Neutrophil (primary cell): ENCODE measurements around the gene OPRD1.

Source experiments
- H3K27ac ChIP-seq: fragments of 200-600 bp; sonication (generic); 2 replicates; pipeline ENCODE4 v1.5.1; 2016; ENCODE audit warnings: mild to moderate bottlenecking, moderate library complexity
- H3K27me3 ChIP-seq: fragments of 200-600 bp; sonication (generic); 2 replicates; pipeline ENCODE4 v1.6.0; 2016; ENCODE audit warnings: mild to moderate bottlenecking
- H3K36me3 ChIP-seq: fragments of 200-600 bp; sonication (generic); 2 replicates; pipeline ENCODE4 v1.5.1; 2017
- H3K4me1 ChIP-seq, 2 experiments: fragments of 200-600 bp in 1 of 2; sonication (generic) in 1 of 2; 1 replicate in 1 of 2; 2 replicates in 1 of 2; pipeline versions ENCODE4 v1.5.1 to v1.6.1; 2013 to 2016; ENCODE audit warnings: low read depth in 1 of 2, low read length in 1 of 2, mild to moderate bottlenecking in 1 of 2, moderate library complexity in 1 of 2; ENCODE audit not compliant: control insufficient read depth in 1 of 2, insufficient read depth in 1 of 2
- H3K4me3 ChIP-seq, 2 experiments: fragments of 200-600 bp in 1 of 2; sonication (generic) in 1 of 2; 1 replicate in 1 of 2; 2 replicates in 1 of 2; pipeline ENCODE4 v1.5.1; 2013 to 2016; ENCODE audit warnings: low read depth in 1 of 2, low read length in 1 of 2, mild to moderate bottlenecking in 1 of 2, moderate library complexity in 1 of 2
- H3K9me3 ChIP-seq: fragments of 200-600 bp; sonication (generic); 2 replicates; pipeline ENCODE4 v1.5.1; 2016
- CTCF ChIP-seq: fragments of 200-600 bp; sonication (generic); IDR thresholded peaks from 2 replicates; pipeline ENCODE4 v1.5.1; 2016; ENCODE audit warnings: antibody characterized with exemption

OPRD1 gene

GRCh38 chr1:28885977-28886730 is 74.2 kb downstream of the OPRD1 start:
- Histone ChIP-seq H3K4me1 (peaks cover 44 to 55% of the 10 kb centered on the region in 2 experiments), H3K4me3 (peak overlapping the region; percentile 92 to 97), H3K27ac (peak overlapping the region; percentile 95), H3K9me3 (no peaks in the 10 kb centered on the region), H3K27me3 (no peaks in the 10 kb centered on the region), H3K36me3 (no peaks in the 10 kb centered on the region)
- no peak for TF ChIP-seq CTCF

- Histone ChIP-seq H3K36me3 (no peaks in the 10 kb centered on the region), H3K27me3 (no peaks in the 10 kb centered on the region), H3K4me3 (peak overlapping the region; percentile 92 to 97), H3K27ac (peak overlapping the region; percentile 95), H3K9me3 (no peaks in the 10 kb centered on the region), H3K4me1 (peaks cover 44 to 54% of the 10 kb centered on the region in 2 experiments)
- TF ChIP-seq CTCF: peak; percentile 56
Measured at GRCh38 chr1:28886731-28887418, 74.9 kb downstream of the OPRD1 start.

- H3K36me3 ChIP-seq: no peaks in the 10 kb centered on the region
- TF ChIP-seq CTCF: no peak
- H3K27me3 ChIP-seq: no peaks in the 10 kb centered on the region
- peaks cover 44 to 48% of the 10 kb centered on the region in 2 experiments for H3K4me1 ChIP-seq
- peak overlapping the region; percentile 92 to 97 for H3K4me3 ChIP-seq
- H3K27ac ChIP-seq: peak overlapping the region; percentile 95
- H3K9me3 ChIP-seq: no peaks in the 10 kb centered on the region
Measured at GRCh38 chr1:28887419-28887834, 75.5 kb downstream of the OPRD1 start.

- TF ChIP-seq CTCF: no peak
- Histone ChIP-seq H3K9me3 (no peaks in the 10 kb centered on the region), H3K36me3 (no peaks in the 10 kb centered on the region), H3K27me3 (no peaks in the 10 kb centered on the region), H3K27ac (peak overlapping the region; percentile 95), H3K4me1 (peaks cover 44 to 48% of the 10 kb centered on the region in 2 experiments), H3K4me3 (peak overlapping the region; percentile 92 to 97)
Measured at GRCh38 chr1:28887835-28888682, 76.1 kb downstream of the OPRD1 start.

- Histone ChIP-seq H3K27ac (peak overlapping the region; percentile 95), H3K36me3 (peaks cover 7% of the 10 kb centered on the region), H3K4me3 (no peak overlapping the region), H3K27me3 (no peaks in the 10 kb centered on the region), H3K4me1 (peaks cover 37 to 41% of the 10 kb centered on the region in 2 experiments), H3K9me3 (no peaks in the 10 kb centered on the region)
- TF ChIP-seq CTCF: no peak
Measured at GRCh38 chr1:28888915-28889314, 76.9 kb downstream of the OPRD1 start.
